HepG2 (cell line): ENCODE measurements around the gene PIP4K2C. TPM values are rescaled to one million over a fixed set of nuclear protein-coding genes. Genes with fewer than 3 reads are reported as not detected.
A peak's percentile ranks its signal among the peaks of the same experiment; 100 is the strongest.

Experiments
- ARID5B ChIP-seq: IDR thresholded peaks from 2 replicates; pipeline ENCODE4 v1.4.0; 2020; ENCODE audit warnings: mild to moderate bottlenecking, missing genetic modification reagents
- CHCHD3 ChIP-seq: sonication (generic); formaldehyde crosslinking; IDR thresholded peaks from 2 replicates; pipeline ENCODE4 v1.8.0; 2022; ENCODE audit warnings: mild to moderate bottlenecking, missing genetic modification reagents, moderate library complexity
- EED ChIP-seq: sonication (generic); formaldehyde crosslinking; IDR thresholded peaks from 2 replicates; pipeline ENCODE4 v1.5.0; 2020; ENCODE audit warnings: mild to moderate bottlenecking, missing genetic modification reagents
- EHMT2 ChIP-seq: fragments of 200-600 bp; sonication (generic); IDR thresholded peaks from 2 replicates; pipeline ENCODE4 v1.7.0; 2017; ENCODE audit warnings: antibody characterized with exemption, low read depth, low read length, borderline replicate concordance
- GZF1 ChIP-seq: sonication (generic); formaldehyde crosslinking; IDR thresholded peaks from 2 replicates; pipeline ENCODE4 v1.5.1; 2020; ENCODE audit warnings: mild to moderate bottlenecking, missing genetic modification reagents
- KDM2A ChIP-seq: sonication (generic); formaldehyde crosslinking; IDR thresholded peaks from 2 replicates; pipeline ENCODE4 v1.4.0; 2020; ENCODE audit warnings: low read depth, missing genetic modification reagents, borderline replicate concordance
- KMT2A ChIP-seq: sonication (generic); formaldehyde crosslinking; IDR thresholded peaks from 2 replicates; pipeline ENCODE4 v1.4.0; 2020; ENCODE audit warnings: missing genetic modification reagents
- MED8 ChIP-seq: sonication (generic); formaldehyde crosslinking; IDR thresholded peaks from 2 replicates; pipeline ENCODE4 v1.8.1; 2023; ENCODE audit warnings: mild to moderate bottlenecking, missing genetic modification reagents; ENCODE audit not compliant: insufficient replicate concordance
- MLXIP ChIP-seq: sonication (generic); formaldehyde crosslinking; IDR thresholded peaks from 2 replicates; pipeline ENCODE4 v1.9.0; 2021; ENCODE audit warnings: missing genetic modification reagents, borderline replicate concordance
- RBM39 ChIP-seq: fragments of 200-400 bp; formaldehyde crosslinking; IDR thresholded peaks from one replicate; pipeline ENCODE4 v1.6.1; 2018; ENCODE audit warnings: antibody characterized with exemption, mild to moderate bottlenecking, low read depth, low read length; ENCODE audit not compliant: poor library complexity, severe bottlenecking
- TAF15 ChIP-seq: fragments of 200-400 bp; formaldehyde crosslinking; IDR thresholded peaks from one replicate; pipeline ENCODE4 v1.6.1; 2018; ENCODE audit warnings: mild to moderate bottlenecking, low read depth, low read length; ENCODE audit not compliant: poor library complexity, severe bottlenecking
- ZGPAT ChIP-seq: IDR thresholded peaks from 2 replicates; pipeline ENCODE4 v1.6.1; 2016; ENCODE audit warnings: mild to moderate bottlenecking
- ZNF615 ChIP-seq: sonication (generic); formaldehyde crosslinking; IDR thresholded peaks from 2 replicates; pipeline ENCODE4 v1.5.0; 2020; ENCODE audit warnings: mild to moderate bottlenecking, missing genetic modification reagents, borderline replicate concordance
- ZNF710 ChIP-seq: sonication (generic); formaldehyde crosslinking; IDR thresholded peaks from 2 replicates; pipeline ENCODE4 v1.5.0; 2020; ENCODE audit warnings: mild to moderate bottlenecking, missing genetic modification reagents, borderline replicate concordance
- ZNF747 ChIP-seq: sonication (generic); formaldehyde crosslinking; IDR thresholded peaks from 2 replicates; pipeline ENCODE4 v1.8.1; 2023; ENCODE audit warnings: missing genetic modification reagents, mild to moderate bottlenecking, borderline replicate concordance
- ZNF772 ChIP-seq: sonication (generic); formaldehyde crosslinking; IDR thresholded peaks from 2 replicates; pipeline ENCODE4 v1.5.0; 2020; ENCODE audit warnings: mild to moderate bottlenecking, missing genetic modification reagents
- ZSCAN12 ChIP-seq: sonication (generic); formaldehyde crosslinking; IDR thresholded peaks from 2 replicates; pipeline ENCODE4 v1.9.0; 2021; ENCODE audit warnings: mild to moderate bottlenecking, missing genetic modification reagents
- polyA plus RNA-seq, 8 experiments: library from polyadenylated mRNA; depleted of rRNA in 3 of 8; stranded (reverse) in 7 of 8; unstranded in 1 of 8; fragments of >200 nt; fragmentation: Illumina TruSeq in 4 of 8; extraction: Trizol in 4 of 8; gene quantifications; 2 replicates each; pipeline versions ENCODE4 v1.2.1 to v1.2.3, GENCODE V29; 2011 to 2016; ENCODE audit warnings: low read depth in 4 of 8, missing spikeins in 1 of 8, mixed read lengths in 1 of 8; ENCODE audit not compliant: insufficient read depth in 1 of 8
- total RNA-seq, 5 experiments: library from RNA; depleted of rRNA; stranded (reverse); fragments of >200 nt; fragmentation: Illumina TruSeq; extraction: Trizol; gene quantifications; 2 replicates each; pipeline ENCODE4 v1.2.3, GENCODE V29; 2016; ENCODE audit warnings: low read depth in 1 of 5

PIP4K2C gene
- total and polyA plus RNA-seq, 2 of the 13 experiments (the other 11 are each of a cell fraction or from before 2014, with no cell fraction given), result 23.3 to 26.4 TPM

GRCh38 chr12:57590864-57591781, at the start of gene PIP4K2C (continued):
- TF ChIP-seq ARID5B (CRISPR knock-in tag) (peak; percentile 28; the same call in 1 of the 2 replicates), TAF15 (no peak), ZSCAN12 (CRISPR knock-in tag) (no peak), MLXIP (CRISPR knock-in tag) (no peak), EED (no peak), KMT2A (CRISPR knock-in tag) (0 out of 2 replicates have a peak, but pooled peaks have one; percentile 27), EHMT2 (no peak), KDM2A (CRISPR knock-in tag) (peak; percentile 71; the same call in 1 of the 2 replicates), ZNF772 (0 out of 2 replicates have a peak, but pooled peaks have one; percentile 5), ZNF710 (CRISPR knock-in tag) (0 out of 2 replicates have a peak, but pooled peaks have one; percentile 44), MED8 (peak; percentile 65), RBM39 (peak; percentile 71), ZNF747 (CRISPR knock-in tag) (no peak), CHCHD3 (no peak), ZNF615 (CRISPR knock-in tag) (no peak), GZF1 (CRISPR knock-in tag) (no peak), ZGPAT (CRISPR knock-in tag) (peak; percentile 72)
